ENCODE results near the gene HPS3. TPM values are rescaled to one million over a fixed set of nuclear protein-coding genes. Genes with fewer than 3 reads are reported as not detected.
A peak's percentile ranks its signal among the peaks of the same experiment; 100 is the strongest.

Gene HPS3
- total and polyA plus RNA-seq, 4 donors = 4.4 to 9.9 (median 7.7) TPM

- Histone ChIP-seq H3K9me3 (ENCODE audit: control insufficient read depth in 4 of 4, low read length in 3 of 4) (no peaks in the 10 kb centered on the region), H3K4me1 (ENCODE audit: control insufficient read depth in 4 of 4, insufficient read depth in 4 of 4, low read length in 3 of 4) (peaks cover 0 to 4% (median 0%) of the 10 kb centered on the region in 4 donors), H3K9ac (ENCODE audit: low read depth in 1 of 2, low read length in 2 of 2) (no peak overlapping the region), H3K4me3 (ENCODE audit: low read depth in 1 of 3, low read length in 3 of 3) (no peak overlapping the region), H3K36me3 (ENCODE audit: control insufficient read depth in 4 of 4, insufficient read depth in 3 of 4, low read depth in 1 of 4, low read length in 3 of 4) (peaks cover 0 to 11% (median 5%) of the 10 kb centered on the region in 4 donors), H3K27me3 (ENCODE audit: control insufficient read depth in 4 of 4, insufficient read depth in 4 of 4, low read length in 3 of 4) (no peaks in the 10 kb centered on the region), H3K27ac (ENCODE audit: low read depth in 1 of 2, low read length in 2 of 2) (no peak overlapping the region)
- 64% methylated on average over 2 of the region's 2 CpGs for WGBS
- no peak for TF ChIP-seq EGR1 (IDR thresholded peaks at IDR 0.05; ENCODE audit: low read depth in 2 of 2)
- no peak for TF ChIP-seq SP1 (IDR thresholded peaks at IDR 0.05)
- TF ChIP-seq RAD21 (IDR thresholded peaks at IDR 0.05) = peak in 1 of 2 donors; percentile 30
- TF ChIP-seq YY1 (IDR thresholded peaks at IDR 0.05) = peak; percentile 20
- no peak for DNase-seq (ENCODE audit: low spot score)
These were observed 22.4 kb downstream of the HPS3 start for GRCh38 chr3:149151843-149152242.

DNA sequence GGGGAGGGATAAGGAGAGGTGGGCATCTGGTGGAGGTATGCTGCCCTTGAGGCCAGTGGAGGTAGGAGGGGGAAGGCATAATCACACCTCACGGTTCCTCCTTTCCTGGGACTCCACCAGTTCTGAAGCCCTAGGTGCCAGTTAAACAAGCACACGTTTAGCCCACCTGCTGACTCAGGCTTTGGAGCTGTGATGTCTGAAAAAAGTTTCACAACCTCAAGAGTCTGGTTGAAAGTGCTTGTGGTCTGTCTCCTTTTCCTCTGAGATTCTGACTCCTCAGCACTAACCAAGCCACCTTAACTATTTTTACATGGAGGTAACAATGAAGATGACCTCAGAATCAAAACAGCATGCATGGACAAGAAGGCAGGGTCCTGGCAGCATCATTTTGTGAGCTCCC lies 23.0 kb downstream of the HPS3 start:
- H3K4me3 ChIP-seq (ENCODE audit: low read depth in 1 of 3, low read length in 3 of 3) = no peak overlapping the region
- H3K9me3 ChIP-seq (ENCODE audit: control insufficient read depth in 4 of 4, low read length in 3 of 4) = no peaks in the 10 kb centered on the region
- peaks cover 0 to 4% (median 0%) of the 10 kb centered on the region in 4 donors for H3K4me1 ChIP-seq (ENCODE audit: control insufficient read depth in 4 of 4, insufficient read depth in 4 of 4, low read length in 3 of 4)
- peaks cover 0 to 14% (median 7%) of the 10 kb centered on the region in 4 donors for H3K36me3 ChIP-seq (ENCODE audit: control insufficient read depth in 4 of 4, insufficient read depth in 3 of 4, low read depth in 1 of 4, low read length in 3 of 4)
- 73% methylated on average over 2 of the region's 2 CpGs for whole genome bisulfite sequencing
- no peak overlapping the region for H3K9ac ChIP-seq (ENCODE audit: low read depth in 1 of 2, low read length in 2 of 2)
- H3K27me3 ChIP-seq (ENCODE audit: control insufficient read depth in 4 of 4, insufficient read depth in 4 of 4, low read length in 3 of 4) = no peaks in the 10 kb centered on the region
- no peak for TF ChIP-seq JUND (IDR thresholded peaks at IDR 0.05)
- no peak for TF ChIP-seq HNF4A (conservative IDR thresholded peaks at IDR 0.05)
- TF ChIP-seq FOXA2 (IDR thresholded peaks at IDR 0.05) = no peak
- TF ChIP-seq, protein P1, sequence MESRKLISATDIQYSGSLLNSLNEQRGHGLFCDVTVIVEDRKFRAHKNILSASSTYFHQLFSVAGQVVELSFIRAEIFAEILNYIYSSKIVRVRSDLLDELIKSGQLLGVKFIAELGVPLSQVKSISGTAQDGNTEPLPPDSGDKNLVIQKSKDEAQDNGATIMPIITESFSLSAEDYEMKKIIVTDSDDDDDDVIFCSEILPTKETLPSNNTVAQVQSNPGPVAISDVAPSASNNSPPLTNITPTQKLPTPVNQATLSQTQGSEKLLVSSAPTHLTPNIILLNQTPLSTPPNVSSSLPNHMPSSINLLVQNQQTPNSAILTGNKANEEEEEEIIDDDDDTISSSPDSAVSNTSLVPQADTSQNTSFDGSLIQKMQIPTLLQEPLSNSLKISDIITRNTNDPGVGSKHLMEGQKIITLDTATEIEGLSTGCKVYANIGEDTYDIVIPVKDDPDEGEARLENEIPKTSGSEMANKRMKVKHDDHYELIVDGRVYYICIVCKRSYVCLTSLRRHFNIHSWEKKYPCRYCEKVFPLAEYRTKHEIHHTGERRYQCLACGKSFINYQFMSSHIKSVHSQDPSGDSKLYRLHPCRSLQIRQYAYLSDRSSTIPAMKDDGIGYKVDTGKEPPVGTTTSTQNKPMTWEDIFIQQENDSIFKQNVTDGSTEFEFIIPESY (IDR thresholded peaks at IDR 0.05) = no peak
- TF ChIP-seq TAF1 (conservative IDR thresholded peaks at IDR 0.05) = no peak
- TF ChIP-seq, protein P2, sequence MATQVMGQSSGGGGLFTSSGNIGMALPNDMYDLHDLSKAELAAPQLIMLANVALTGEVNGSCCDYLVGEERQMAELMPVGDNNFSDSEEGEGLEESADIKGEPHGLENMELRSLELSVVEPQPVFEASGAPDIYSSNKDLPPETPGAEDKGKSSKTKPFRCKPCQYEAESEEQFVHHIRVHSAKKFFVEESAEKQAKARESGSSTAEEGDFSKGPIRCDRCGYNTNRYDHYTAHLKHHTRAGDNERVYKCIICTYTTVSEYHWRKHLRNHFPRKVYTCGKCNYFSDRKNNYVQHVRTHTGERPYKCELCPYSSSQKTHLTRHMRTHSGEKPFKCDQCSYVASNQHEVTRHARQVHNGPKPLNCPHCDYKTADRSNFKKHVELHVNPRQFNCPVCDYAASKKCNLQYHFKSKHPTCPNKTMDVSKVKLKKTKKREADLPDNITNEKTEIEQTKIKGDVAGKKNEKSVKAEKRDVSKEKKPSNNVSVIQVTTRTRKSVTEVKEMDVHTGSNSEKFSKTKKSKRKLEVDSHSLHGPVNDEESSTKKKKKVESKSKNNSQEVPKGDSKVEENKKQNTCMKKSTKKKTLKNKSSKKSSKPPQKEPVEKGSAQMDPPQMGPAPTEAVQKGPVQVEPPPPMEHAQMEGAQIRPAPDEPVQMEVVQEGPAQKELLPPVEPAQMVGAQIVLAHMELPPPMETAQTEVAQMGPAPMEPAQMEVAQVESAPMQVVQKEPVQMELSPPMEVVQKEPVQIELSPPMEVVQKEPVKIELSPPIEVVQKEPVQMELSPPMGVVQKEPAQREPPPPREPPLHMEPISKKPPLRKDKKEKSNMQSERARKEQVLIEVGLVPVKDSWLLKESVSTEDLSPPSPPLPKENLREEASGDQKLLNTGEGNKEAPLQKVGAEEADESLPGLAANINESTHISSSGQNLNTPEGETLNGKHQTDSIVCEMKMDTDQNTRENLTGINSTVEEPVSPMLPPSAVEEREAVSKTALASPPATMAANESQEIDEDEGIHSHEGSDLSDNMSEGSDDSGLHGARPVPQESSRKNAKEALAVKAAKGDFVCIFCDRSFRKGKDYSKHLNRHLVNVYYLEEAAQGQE (IDR thresholded peaks at IDR 0.05) = no peak
- TF ChIP-seq SP1 (IDR thresholded peaks at IDR 0.05) = no peak
- TF ChIP-seq FOXA1 (IDR thresholded peaks at IDR 0.05) = no peak
- no peak for TF ChIP-seq MAX (IDR thresholded peaks at IDR 0.05)
- TF ChIP-seq YY1 (IDR thresholded peaks at IDR 0.05) = no peak
- DNase-seq (ENCODE audit: low spot score) = no peak
- no peak overlapping the region for H3K27ac ChIP-seq (ENCODE audit: low read depth in 1 of 2, low read length in 2 of 2)

DNA sequence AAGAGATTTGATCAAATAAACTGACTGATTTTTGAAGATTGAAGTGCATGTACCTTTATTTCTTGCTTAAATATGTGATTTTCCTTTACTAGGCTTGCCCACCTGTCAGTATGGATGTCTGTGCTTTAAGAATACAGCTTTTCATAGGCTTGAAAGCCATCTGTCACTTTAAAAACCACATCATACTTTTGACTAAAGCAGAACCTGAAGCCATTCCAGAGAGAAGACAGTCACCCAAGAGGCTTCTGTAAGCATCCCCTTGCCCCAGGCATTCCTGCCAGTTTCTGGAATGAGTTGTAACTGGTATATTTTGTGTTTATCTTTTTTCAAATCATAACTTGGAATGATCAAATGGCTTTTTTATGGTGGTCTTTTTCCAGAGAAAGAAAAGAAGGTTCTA lies 24.0 kb downstream of the HPS3 start:
- H3K4me1 ChIP-seq (ENCODE audit: control insufficient read depth in 4 of 4, insufficient read depth in 4 of 4, low read length in 3 of 4) = peaks cover 0 to 4% (median 0%) of the 10 kb centered on the region in 4 donors
- no peak overlapping the region for H3K27ac ChIP-seq (ENCODE audit: low read depth in 1 of 2, low read length in 2 of 2)
- H3K27me3 ChIP-seq (ENCODE audit: control insufficient read depth in 4 of 4, insufficient read depth in 4 of 4, low read length in 3 of 4) = no peaks in the 10 kb centered on the region
- DNase-seq (ENCODE audit: low spot score) = no peak
- TF ChIP-seq MAX (IDR thresholded peaks at IDR 0.05) (no peak), FOXA1 (IDR thresholded peaks at IDR 0.05) (no peak), YY1 (IDR thresholded peaks at IDR 0.05) (no peak), HNF4A (conservative IDR thresholded peaks at IDR 0.05) (no peak), CTCF (IDR thresholded peaks at IDR 0.05; ENCODE audit: low read depth, low read length, missing input control) (no peak), EGR1 (IDR thresholded peaks at IDR 0.05; ENCODE audit: low read depth in 2 of 2) (no peak), GABPA (IDR thresholded peaks at IDR 0.05 in 1 of 2, conservative IDR thresholded peaks at IDR 0.05 in 1 of 2) (no peak)
- TF ChIP-seq, protein P1 (IDR thresholded peaks at IDR 0.05) = no peak
- H3K9ac ChIP-seq (ENCODE audit: low read depth in 1 of 2, low read length in 2 of 2) = no peak overlapping the region
- H3K4me3 ChIP-seq (ENCODE audit: low read depth in 1 of 3, low read length in 3 of 3) = no peak overlapping the region
- peaks cover 0 to 17% (median 11%) of the 10 kb centered on the region in 4 donors for H3K36me3 ChIP-seq (ENCODE audit: control insufficient read depth in 4 of 4, insufficient read depth in 3 of 4, low read depth in 1 of 4, low read length in 3 of 4)
- no peaks in the 10 kb centered on the region for H3K9me3 ChIP-seq (ENCODE audit: control insufficient read depth in 4 of 4, low read length in 3 of 4)
